ENCODE results near the gene TMED5.

GRCh38 chr1:93194231-93194990 is 14.2 kb upstream of the TMED5 start:
- TF ChIP-seq, protein P1, sequence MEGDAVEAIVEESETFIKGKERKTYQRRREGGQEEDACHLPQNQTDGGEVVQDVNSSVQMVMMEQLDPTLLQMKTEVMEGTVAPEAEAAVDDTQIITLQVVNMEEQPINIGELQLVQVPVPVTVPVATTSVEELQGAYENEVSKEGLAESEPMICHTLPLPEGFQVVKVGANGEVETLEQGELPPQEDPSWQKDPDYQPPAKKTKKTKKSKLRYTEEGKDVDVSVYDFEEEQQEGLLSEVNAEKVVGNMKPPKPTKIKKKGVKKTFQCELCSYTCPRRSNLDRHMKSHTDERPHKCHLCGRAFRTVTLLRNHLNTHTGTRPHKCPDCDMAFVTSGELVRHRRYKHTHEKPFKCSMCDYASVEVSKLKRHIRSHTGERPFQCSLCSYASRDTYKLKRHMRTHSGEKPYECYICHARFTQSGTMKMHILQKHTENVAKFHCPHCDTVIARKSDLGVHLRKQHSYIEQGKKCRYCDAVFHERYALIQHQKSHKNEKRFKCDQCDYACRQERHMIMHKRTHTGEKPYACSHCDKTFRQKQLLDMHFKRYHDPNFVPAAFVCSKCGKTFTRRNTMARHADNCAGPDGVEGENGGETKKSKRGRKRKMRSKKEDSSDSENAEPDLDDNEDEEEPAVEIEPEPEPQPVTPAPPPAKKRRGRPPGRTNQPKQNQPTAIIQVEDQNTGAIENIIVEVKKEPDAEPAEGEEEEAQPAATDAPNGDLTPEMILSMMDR (IDR thresholded peaks at IDR 0.05; ENCODE audit: insufficient read depth, low read length) = no peak
- TF ChIP-seq, protein P2, sequence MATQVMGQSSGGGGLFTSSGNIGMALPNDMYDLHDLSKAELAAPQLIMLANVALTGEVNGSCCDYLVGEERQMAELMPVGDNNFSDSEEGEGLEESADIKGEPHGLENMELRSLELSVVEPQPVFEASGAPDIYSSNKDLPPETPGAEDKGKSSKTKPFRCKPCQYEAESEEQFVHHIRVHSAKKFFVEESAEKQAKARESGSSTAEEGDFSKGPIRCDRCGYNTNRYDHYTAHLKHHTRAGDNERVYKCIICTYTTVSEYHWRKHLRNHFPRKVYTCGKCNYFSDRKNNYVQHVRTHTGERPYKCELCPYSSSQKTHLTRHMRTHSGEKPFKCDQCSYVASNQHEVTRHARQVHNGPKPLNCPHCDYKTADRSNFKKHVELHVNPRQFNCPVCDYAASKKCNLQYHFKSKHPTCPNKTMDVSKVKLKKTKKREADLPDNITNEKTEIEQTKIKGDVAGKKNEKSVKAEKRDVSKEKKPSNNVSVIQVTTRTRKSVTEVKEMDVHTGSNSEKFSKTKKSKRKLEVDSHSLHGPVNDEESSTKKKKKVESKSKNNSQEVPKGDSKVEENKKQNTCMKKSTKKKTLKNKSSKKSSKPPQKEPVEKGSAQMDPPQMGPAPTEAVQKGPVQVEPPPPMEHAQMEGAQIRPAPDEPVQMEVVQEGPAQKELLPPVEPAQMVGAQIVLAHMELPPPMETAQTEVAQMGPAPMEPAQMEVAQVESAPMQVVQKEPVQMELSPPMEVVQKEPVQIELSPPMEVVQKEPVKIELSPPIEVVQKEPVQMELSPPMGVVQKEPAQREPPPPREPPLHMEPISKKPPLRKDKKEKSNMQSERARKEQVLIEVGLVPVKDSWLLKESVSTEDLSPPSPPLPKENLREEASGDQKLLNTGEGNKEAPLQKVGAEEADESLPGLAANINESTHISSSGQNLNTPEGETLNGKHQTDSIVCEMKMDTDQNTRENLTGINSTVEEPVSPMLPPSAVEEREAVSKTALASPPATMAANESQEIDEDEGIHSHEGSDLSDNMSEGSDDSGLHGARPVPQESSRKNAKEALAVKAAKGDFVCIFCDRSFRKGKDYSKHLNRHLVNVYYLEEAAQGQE (IDR thresholded peaks at IDR 0.05; ENCODE audit: insufficient replicate concordance, low read depth) = no peak
- TF ChIP-seq SPI1 (IDR thresholded peaks at IDR 0.05; ENCODE audit: borderline replicate concordance, low read depth) (no peak), GABPA (IDR thresholded peaks at IDR 0.05; ENCODE audit: low read depth) (no peak), POLR2AphosphoS5 (IDR thresholded peaks at IDR 0.05; ENCODE audit: low read depth) (no peak)
